H9 (cell line): Measurements from ENCODE around the gene SLC30A9. TPM values are rescaled to one million over a fixed set of nuclear protein-coding genes. Genes with fewer than 3 reads are reported as not detected.

Experiments
- DNase-seq: peaks from one replicate; pipeline ENCODE4 v3.0.0-alpha.2; 2017
- H2AFZ ChIP-seq: one replicate; pipeline ENCODE4 v1.6.1; 2013; ENCODE audit warnings: mild to moderate bottlenecking, low read length, control low read depth, moderate library complexity
- H2AK5ac ChIP-seq: 2 replicates; pipeline ENCODE4 v1.6.1; 2013; ENCODE audit warnings: low read length, control low read depth, mixed read lengths; ENCODE audit not compliant: insufficient read length
- H2BK120ac ChIP-seq: one replicate; pipeline ENCODE4 v1.6.1; 2013; ENCODE audit warnings: low read depth, mild to moderate bottlenecking, low read length, control low read depth, inconsistent platforms; ENCODE audit not compliant: poor library complexity, severe bottlenecking
- H2BK12ac ChIP-seq: 2 replicates; pipeline ENCODE4 v1.6.1; 2013; ENCODE audit warnings: low read length, control low read depth, mixed read lengths, low read depth; ENCODE audit not compliant: insufficient read length
- H2BK15ac ChIP-seq: 2 replicates; pipeline ENCODE4 v1.6.1; 2013; ENCODE audit warnings: low read depth, low read length, control low read depth
- H2BK20ac ChIP-seq: one replicate; pipeline ENCODE4 v1.6.1; 2013; ENCODE audit warnings: low read depth, mild to moderate bottlenecking, low read length, control low read depth, inconsistent platforms; ENCODE audit not compliant: poor library complexity, severe bottlenecking
- H2BK5ac ChIP-seq: 2 replicates; pipeline ENCODE4 v1.6.1; 2013; ENCODE audit warnings: low read length, control low read depth, mixed read lengths; ENCODE audit not compliant: insufficient read length
- H3K14ac ChIP-seq: 2 replicates; pipeline ENCODE4 v1.6.1; 2013; ENCODE audit warnings: low read length, control low read depth; ENCODE audit not compliant: insufficient read depth
- H3K18ac ChIP-seq: 2 replicates; pipeline ENCODE4 v1.6.1; 2013; ENCODE audit warnings: low read depth, mild to moderate bottlenecking, mixed read lengths, low read length, control low read depth; ENCODE audit not compliant: insufficient read length
- H3K23ac ChIP-seq: 2 replicates; pipeline ENCODE4 v1.6.1; 2013; ENCODE audit warnings: low read length, control low read depth, mixed read lengths, low read depth; ENCODE audit not compliant: insufficient read length
- H3K23me2 ChIP-seq: 2 replicates; pipeline ENCODE4 v1.6.1; 2013; ENCODE audit warnings: low read depth, mild to moderate bottlenecking, mixed read lengths, low read length, control low read depth; ENCODE audit not compliant: insufficient read length, poor library complexity, severe bottlenecking
- H3K27ac ChIP-seq: 2 replicates; pipeline ENCODE4 v1.5.1; 2013; ENCODE audit warnings: low read length, control low read depth, mixed read lengths, low read depth; ENCODE audit not compliant: insufficient read length
- H3K27me3 ChIP-seq: 2 replicates; pipeline ENCODE4 v1.6.1; 2013; ENCODE audit warnings: low read length, control low read depth, inconsistent platforms; ENCODE audit not compliant: insufficient read depth
- H3K4ac ChIP-seq: 2 replicates; pipeline ENCODE4 v1.6.1; 2013; ENCODE audit warnings: low read depth, mild to moderate bottlenecking, control low read depth, inconsistent platforms, low read length, moderate library complexity
- H3K4me1 ChIP-seq: 2 replicates; pipeline ENCODE4 v1.6.1; 2013; ENCODE audit warnings: low read length, control low read depth, inconsistent platforms; ENCODE audit not compliant: insufficient read depth
- H3K4me2 ChIP-seq: 2 replicates; pipeline ENCODE4 v1.6.1; 2013; ENCODE audit warnings: low read length, control low read depth, mixed read lengths; ENCODE audit not compliant: insufficient read length, insufficient read depth
- H3K56ac ChIP-seq: 2 replicates; pipeline ENCODE4 v1.6.1; 2013; ENCODE audit warnings: low read depth, mild to moderate bottlenecking, mixed read lengths, low read length, control low read depth; ENCODE audit not compliant: insufficient read length
- H3K79me1 ChIP-seq: 2 replicates; pipeline ENCODE4 v1.6.1; 2013; ENCODE audit warnings: low read depth, mild to moderate bottlenecking, moderate library complexity, low read length, control low read depth, inconsistent platforms; ENCODE audit not compliant: insufficient read depth, poor library complexity, severe bottlenecking
- H3K79me2 ChIP-seq: 2 replicates; pipeline ENCODE4 v1.6.1; 2013; ENCODE audit warnings: low read length, control low read depth, inconsistent platforms; ENCODE audit not compliant: insufficient read depth
- H3K9ac ChIP-seq: 2 replicates; pipeline ENCODE4 v1.6.1; 2013; ENCODE audit warnings: low read length, control low read depth, mixed read lengths; ENCODE audit not compliant: insufficient read length; ENCODE audit errors: extremely low read depth
- H3K9me3 ChIP-seq: one replicate; pipeline ENCODE4 v1.6.1; 2013; ENCODE audit warnings: low read depth, low read length, inconsistent platforms; ENCODE audit not compliant: control insufficient read depth
- H3T11ph ChIP-seq: one replicate; pipeline ENCODE4 v1.6.1; 2013; ENCODE audit warnings: mild to moderate bottlenecking, low read length, control low read depth, inconsistent platforms
- H4K20me1 ChIP-seq: one replicate; pipeline ENCODE4 v1.6.1; 2013; ENCODE audit not compliant: control insufficient read depth, insufficient read length, insufficient read depth
- H4K5ac ChIP-seq: 2 replicates; pipeline ENCODE4 v1.6.1; 2013; ENCODE audit warnings: low read depth, mild to moderate bottlenecking, mixed read lengths, low read length, control low read depth; ENCODE audit not compliant: insufficient read length
- H4K8ac ChIP-seq: replicated peaks from 2 replicates; pipeline ENCODE4 v1.6.1; 2013; ENCODE audit warnings: low read length, control low read depth, mixed read lengths, low read depth; ENCODE audit not compliant: insufficient read length
- H4K91ac ChIP-seq: 2 replicates; pipeline ENCODE4 v1.6.1; 2013; ENCODE audit warnings: low read depth, mild to moderate bottlenecking, moderate library complexity, mixed read lengths, low read length, control low read depth; ENCODE audit not compliant: insufficient read length
- H3K27ac Mint-ChIP-seq, 3 experiments: 2 replicates in 2 of 3; 3 replicates in 1 of 3; pipeline ENCODE4 v1.8.0; 2020 to 2021; ENCODE audit warnings: mixed read lengths in 3 of 3, mild to moderate bottlenecking in 1 of 3, moderate library complexity in 1 of 3
- H3K27me3 Mint-ChIP-seq: 2 replicates; pipeline ENCODE4 v1.8.0; 2021; ENCODE audit warnings: low read depth, mild to moderate bottlenecking, moderate library complexity, mixed read lengths
- H3K36me3 Mint-ChIP-seq, 3 experiments: 2 replicates in 2 of 3; 3 replicates in 1 of 3; pipeline ENCODE4 v1.8.0; 2020 to 2021; ENCODE audit warnings: low read depth in 3 of 3, mixed read lengths in 3 of 3; ENCODE audit not compliant: insufficient read depth in 1 of 3
- H3K4me1 Mint-ChIP-seq, 2 experiments: 2 replicates each; pipeline ENCODE4 v1.8.0; 2020; ENCODE audit warnings: mixed read lengths in 2 of 2
- H3K4me3 Mint-ChIP-seq, 2 experiments: 2 replicates in 1 of 2; 3 replicates in 1 of 2; pipeline ENCODE4 v1.8.0; 2020 to 2021; ENCODE audit warnings: mild to moderate bottlenecking in 2 of 2, mixed read lengths in 2 of 2, moderate library complexity in 1 of 2
- H3K9me3 Mint-ChIP-seq, 2 experiments: 2 replicates in 1 of 2; 3 replicates in 1 of 2; pipeline ENCODE4 v1.8.0; 2020; ENCODE audit warnings: mild to moderate bottlenecking in 2 of 2, mixed read lengths in 2 of 2, moderate library complexity in 1 of 2
- WGBS: extraction: QIAGEN DNeasy Blood & Tissue Kit; methylation state at CpG from one replicate; pipeline ENCODE4 v1.1.7; 2013; ENCODE audit warnings: missing lambda C conversion rate, low lambda C conversion rate, mixed read lengths; ENCODE audit not compliant: insufficient read length; ENCODE audit errors: extremely low coverage; 5-methylcytosine and 5-hydroxymethylcytosine counted together
- total RNA-seq: library from RNA; stranded (reverse); gene quantifications from 2 replicates; pipeline ENCODE4 v1.2.1, GENCODE V29; 2021
- TF ChIP-seq, protein P1 (sequence below): fragments of 200-600 bp; sonication (generic); conservative IDR thresholded peaks from 3 replicates; pipeline ENCODE4 v1.8.0; 2021; ENCODE audit warnings: antibody characterized with exemption, mild to moderate bottlenecking

Gene SLC30A9
- total RNA-seq, 1 experiment from 2014 or later = 70.8 TPM

DNA sequence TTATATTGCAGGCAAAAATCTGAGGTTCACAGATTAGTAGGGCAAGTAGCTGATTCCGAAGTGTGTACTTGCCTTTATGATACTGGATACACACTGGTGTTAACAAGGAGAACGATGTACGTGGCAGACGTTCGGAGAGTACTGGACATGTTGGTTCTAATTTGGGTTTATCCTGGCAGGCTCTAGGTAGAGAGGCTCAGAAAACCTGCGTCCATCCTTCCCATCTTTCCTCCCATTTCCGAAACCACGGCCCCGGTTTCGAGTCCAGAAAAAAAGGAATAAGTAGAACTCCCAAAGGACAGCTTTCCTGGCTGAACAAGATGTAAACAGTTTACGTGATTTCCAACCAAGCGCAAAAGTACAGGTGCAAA is 351 bp upstream of the SLC30A9 start:
- no CpG with 5 or more reads among the region's 12 CpGs for WGBS
- Histone ChIP-seq H2BK12ac (no peak overlapping the region), H3K9ac (peak overlapping the region; percentile 87), H4K8ac (no peak overlapping the region), H2BK120ac (no peak overlapping the region), H3K79me1 (peaks cover 8% of the 10 kb centered on the region), H2BK5ac (no peak overlapping the region), H3K79me2 (peaks cover 3% of the 10 kb centered on the region; the same call in 1 of the 2 replicates), H3K14ac (no peak overlapping the region), H3K4me1 (peaks cover 5% of the 10 kb centered on the region; the same call in 1 of the 2 replicates), H3K27ac (no peak overlapping the region), H2BK15ac (no peak overlapping the region), H4K91ac (no peak overlapping the region), H2AFZ (no peak overlapping the region), H4K5ac (no peak overlapping the region), H4K20me1 (no peaks in the 10 kb centered on the region), H3K9me3 (no peaks in the 10 kb centered on the region), H3K23ac (no peak overlapping the region), H3K4ac (no peak overlapping the region), H2AK5ac (no peak overlapping the region), H2BK20ac (no peak overlapping the region), H3K18ac (no peak overlapping the region), H3K23me2 (peaks cover 12% of the 10 kb centered on the region), H3K27me3 (no peaks in the 10 kb centered on the region), H3K56ac (no peak overlapping the region), H3T11ph (no peak overlapping the region), H3K4me2 (peak overlapping the region; percentile 99)
- Mint-ChIP-seq H3K9me3 (no peaks in the 10 kb centered on the region), H3K36me3 (peaks cover 0 to 3% (median 0%) of the 10 kb centered on the region in 3 experiments; a peak in 1 of 7 replicates), H3K27ac (peak overlapping the region; percentile 88 to 99 (median 93); a peak in 6 of 7 replicates), H3K4me1 (peaks cover 32 to 34% of the 10 kb centered on the region in 2 experiments), H3K27me3 (no peaks in the 10 kb centered on the region), H3K4me3 (peak overlapping the region; percentile 99)
- TF ChIP-seq, protein P1, sequence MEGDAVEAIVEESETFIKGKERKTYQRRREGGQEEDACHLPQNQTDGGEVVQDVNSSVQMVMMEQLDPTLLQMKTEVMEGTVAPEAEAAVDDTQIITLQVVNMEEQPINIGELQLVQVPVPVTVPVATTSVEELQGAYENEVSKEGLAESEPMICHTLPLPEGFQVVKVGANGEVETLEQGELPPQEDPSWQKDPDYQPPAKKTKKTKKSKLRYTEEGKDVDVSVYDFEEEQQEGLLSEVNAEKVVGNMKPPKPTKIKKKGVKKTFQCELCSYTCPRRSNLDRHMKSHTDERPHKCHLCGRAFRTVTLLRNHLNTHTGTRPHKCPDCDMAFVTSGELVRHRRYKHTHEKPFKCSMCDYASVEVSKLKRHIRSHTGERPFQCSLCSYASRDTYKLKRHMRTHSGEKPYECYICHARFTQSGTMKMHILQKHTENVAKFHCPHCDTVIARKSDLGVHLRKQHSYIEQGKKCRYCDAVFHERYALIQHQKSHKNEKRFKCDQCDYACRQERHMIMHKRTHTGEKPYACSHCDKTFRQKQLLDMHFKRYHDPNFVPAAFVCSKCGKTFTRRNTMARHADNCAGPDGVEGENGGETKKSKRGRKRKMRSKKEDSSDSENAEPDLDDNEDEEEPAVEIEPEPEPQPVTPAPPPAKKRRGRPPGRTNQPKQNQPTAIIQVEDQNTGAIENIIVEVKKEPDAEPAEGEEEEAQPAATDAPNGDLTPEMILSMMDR = no peak
- no peak for DNase-seq
